GM19372 (cell line): ENCODE data around the gene CCDC59.
"Not testable (repeated sequence)": the region's sequence is repeated elsewhere in the genome, so short reads cannot be mapped to it uniquely, and the experiment has no call there.

Experiments used
- ATAC-seq: cut with Tn5 transposase; IDR thresholded peaks from one replicate; pipeline ENCODE4 v1.9.1; 2021; ENCODE audit warnings: mild to moderate bottlenecking, low read depth, moderate library complexity; ENCODE audit not compliant: unreplicated experiment

CCDC59 gene

GRCh38 chr12:82358200-82359114 is at the start of gene CCDC59, which contains the start of gene METTL25:
Gene CCDC59, minus strand, starts transcription at chr12:82358387. Its CDS starts 11 bp downstream, at chr12:82358376.
Gene METTL25, plus strand, starts transcription at chr12:82358529. Its CDS starts 37 bp downstream, at chr12:82358566.
- peak; percentile 91 for ATAC-seq

DNA sequence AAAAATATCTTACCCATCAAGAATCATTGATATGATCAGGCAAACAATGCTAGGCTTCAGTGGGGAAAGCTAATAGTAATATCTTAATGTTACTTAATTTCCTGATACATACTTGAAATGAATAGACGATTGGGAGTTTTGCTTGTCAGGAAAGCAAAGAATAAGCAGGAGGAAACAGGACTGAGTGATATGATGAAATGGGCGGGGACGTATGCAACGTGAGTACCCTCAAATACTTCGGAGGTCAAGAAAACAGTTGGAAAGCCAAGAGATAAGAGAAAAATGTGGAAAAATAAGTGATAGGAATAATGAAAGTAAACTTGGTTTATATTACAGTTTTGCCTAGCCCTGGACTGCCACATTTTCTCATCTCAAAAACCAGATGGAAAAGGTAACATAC is 49.3 kb upstream of the CCDC59 start:
- no peak for ATAC-seq

GRCh38 chr12:82406651-82407050 is 48.5 kb upstream of the CCDC59 start:
- ATAC-seq = no peak

DNA sequence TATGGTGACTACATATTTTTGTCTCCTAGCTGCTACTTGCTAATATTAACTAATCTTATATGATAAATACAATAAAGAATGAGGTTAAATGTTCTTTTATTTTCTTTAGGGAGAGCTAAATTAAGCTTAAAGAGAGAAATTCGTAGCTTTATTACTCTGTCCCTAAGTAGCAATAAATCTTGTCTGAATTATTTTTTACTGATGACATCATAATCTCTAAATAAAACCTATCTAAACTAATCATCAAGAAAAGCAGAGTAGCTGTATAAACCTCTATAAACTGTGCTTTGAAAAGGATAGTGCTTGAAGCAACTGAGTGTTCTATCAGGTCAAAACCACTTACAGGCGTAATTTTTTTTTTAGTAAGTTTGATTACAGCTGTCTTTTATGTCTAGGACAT is 42.6 kb upstream of the CCDC59 start:
- ATAC-seq = no peak

- ATAC-seq = no peak
Measured at GRCh38 chr12:82398879-82399278, 40.7 kb upstream of the CCDC59 start.

DNA sequence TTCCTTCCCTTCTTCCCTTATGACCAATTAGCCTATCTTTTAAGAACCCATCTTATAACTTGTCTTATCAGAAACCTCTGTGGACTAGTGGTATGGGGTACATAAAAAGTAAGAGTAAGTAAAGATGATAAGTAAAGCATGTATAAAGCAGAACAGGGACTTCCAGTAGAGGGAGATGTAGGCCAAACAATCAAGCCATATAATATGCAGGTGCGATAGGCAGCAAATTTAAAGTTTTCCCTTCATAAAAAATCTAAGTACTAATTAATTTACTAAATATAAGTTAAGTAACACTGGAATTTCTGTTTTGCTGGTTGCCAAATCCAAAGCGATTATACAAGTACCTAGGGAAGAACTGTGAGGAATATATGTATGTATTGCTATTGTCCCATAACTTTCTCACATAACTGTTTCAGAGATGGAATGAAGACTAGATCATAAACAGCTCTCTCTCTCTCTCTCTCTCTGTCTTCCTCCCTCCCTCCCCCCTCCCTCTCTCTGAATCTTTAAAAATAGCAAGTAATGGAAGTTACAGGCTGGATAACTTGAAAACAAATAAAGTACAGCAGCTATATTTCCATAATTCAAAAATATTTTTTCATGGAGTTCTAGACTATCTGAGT is 25.9 kb upstream of the CCDC59 start:
- ATAC-seq = peak; percentile 68

GRCh38 chr12:82378997-82379396 is 20.8 kb upstream of the CCDC59 start:
- no peak for ATAC-seq

DNA sequence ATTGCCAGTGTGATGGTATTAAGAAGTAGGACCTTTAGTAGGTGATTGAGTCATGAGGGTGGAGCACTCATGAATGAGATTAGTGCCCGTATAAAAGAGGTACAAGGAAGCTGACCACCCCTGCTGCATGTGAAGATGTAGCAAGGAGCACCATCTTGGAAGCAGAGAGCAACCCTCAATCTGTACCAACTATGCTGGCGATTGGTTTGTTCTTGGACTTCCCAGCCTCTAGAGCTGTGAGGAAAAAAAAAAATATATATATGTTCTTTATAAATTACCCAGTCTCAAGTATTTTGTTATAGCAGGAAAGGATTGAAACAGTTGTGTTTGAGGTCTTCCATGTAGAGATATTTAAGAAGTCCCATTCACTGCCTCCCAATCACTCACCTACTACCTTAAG is 17.0 kb upstream of the CCDC59 start:
- no peak for ATAC-seq

GRCh38 chr12:82366197-82366596 is 8.0 kb upstream of the CCDC59 start:
- ATAC-seq = no peak

DNA sequence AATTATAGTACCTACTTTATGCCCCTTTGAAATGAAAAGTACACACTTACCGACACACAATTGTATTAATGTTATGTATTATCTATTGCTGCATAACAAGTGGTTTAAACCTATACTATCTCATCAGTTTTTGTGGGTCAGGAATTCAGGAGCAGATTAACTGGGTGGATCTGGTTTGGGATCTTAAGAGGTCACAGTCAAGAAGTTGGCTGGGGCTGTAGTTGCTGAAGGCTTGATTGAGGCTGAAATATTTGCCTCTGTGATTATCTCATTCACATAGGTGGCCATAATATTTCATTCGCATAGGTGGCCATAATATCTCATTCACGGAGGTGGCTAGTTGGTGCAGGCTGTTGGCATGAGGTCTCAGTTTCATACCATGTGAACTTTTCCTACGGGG is 5.8 kb upstream of the CCDC59 start:
- ATAC-seq = no peak

DNA sequence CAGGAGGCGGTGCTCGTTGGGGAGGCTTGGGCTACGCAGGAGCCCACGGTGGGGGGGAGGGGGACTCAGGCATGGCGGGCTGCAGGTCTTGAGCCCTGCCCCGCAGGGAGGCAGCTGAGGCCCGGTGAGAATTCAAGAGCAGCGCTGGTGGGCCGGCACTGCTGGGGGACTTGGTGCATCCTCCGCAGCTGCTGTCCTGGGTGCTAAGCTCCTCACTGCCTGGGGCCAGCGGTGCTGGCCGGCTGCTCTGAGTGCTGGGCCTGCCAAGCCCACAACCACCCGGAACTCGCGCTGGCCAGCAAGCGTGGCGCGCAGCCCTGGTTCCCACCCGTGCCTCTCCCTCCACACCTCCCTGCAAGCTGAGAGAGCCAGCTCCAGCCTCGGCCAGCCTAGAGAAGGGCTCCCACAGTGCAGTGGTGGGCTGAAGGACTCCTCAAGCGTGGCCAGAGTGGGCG is 3.3 kb upstream of the CCDC59 start:
- no peak for ATAC-seq

DNA sequence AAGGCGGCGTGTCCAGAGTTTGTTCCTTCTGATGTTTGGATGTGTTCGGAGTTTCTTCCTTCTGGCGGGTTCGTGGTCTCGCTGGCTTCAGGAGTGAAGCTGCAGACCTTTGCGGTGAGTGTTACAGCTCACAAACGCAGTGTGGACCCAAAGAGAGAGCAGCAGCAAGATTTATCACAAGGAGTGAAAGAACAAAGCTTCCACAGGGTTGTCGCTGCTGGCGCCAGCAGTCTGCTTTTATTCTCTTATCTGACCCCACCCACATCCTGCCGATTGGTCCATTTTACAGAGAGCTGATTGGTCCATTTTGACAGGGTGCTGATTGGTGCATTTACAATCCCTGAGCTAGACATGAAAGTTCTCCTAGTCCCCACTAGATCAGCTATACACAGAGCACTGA is 2.6 kb upstream of the CCDC59 start:
- ATAC-seq = not testable (repeated sequence)

- no peak for ATAC-seq
Measured at GRCh38 chr12:82359115-82359478, 910 bp upstream of the CCDC59 start.

DNA sequence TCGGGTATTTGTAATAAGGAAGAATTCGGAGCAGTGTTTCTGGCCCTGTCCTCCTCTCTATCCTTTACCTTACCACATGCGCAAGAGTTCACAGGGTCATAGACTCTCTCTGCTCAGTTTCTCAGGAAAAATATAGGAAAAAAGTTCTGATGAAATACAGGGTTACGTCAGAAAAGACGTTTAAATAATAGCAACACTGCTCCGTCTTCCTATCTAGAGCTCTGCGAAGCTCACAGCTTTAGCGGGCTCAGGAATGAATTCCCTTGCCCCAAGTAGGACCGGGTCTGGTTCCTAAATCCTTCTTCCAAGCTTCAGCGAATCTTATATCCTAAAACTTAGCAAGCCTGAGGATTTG is 365 bp downstream of the CCDC59 start:
- ATAC-seq = no peak

GRCh38 chr12:82357340-82357739 is 847 bp downstream of the CCDC59 start:
- no peak for ATAC-seq

GRCh38 chr12:82351390-82351789 is 6.8 kb downstream of the CCDC59 start:
- no peak for ATAC-seq

- no peak for ATAC-seq
Measured at GRCh38 chr12:82350161-82350560, 8.0 kb downstream of the CCDC59 start.

GRCh38 chr12:82329508-82329907 is 28.7 kb downstream of the CCDC59 start:
- no peak for ATAC-seq

GRCh38 chr12:82327861-82328260 is 30.3 kb downstream of the CCDC59 start:
- ATAC-seq = no peak

- no peak for ATAC-seq
Measured at GRCh38 chr12:82326905-82327503, 31.2 kb downstream of the CCDC59 start.

GRCh38 chr12:82325540-82326336 is 32.4 kb downstream of the CCDC59 start:
- no peak for ATAC-seq
